A549 treated with RU486 at 1 μM for 4 hours (cell line): ENCODE results near the gene CLN5. TPM values are rescaled to one million over a fixed set of nuclear protein-coding genes. Genes with fewer than 3 reads are reported as not detected.

Experiments
- total RNA-seq: library from RNA; stranded (reverse); fragments of 200-300 nt; extraction: Qiagen RNA extraction; gene quantifications from 5 replicates; pipeline ENCODE4 v1.2.3, GENCODE V29; 2022; ENCODE audit warnings: low read depth

Gene CLN5
- 6.4 to 10.3 TPM (median 8.7 TPM) in 5 replicates for total RNA-seq

GRCh38 chr13:76991796-76992547 lies at the start of gene CLN5:
TSS of gene CLN5 (plus strand) at chr13:76992081. CDS start at chr13:76992099, 18 bp downstream.

GRCh38 chr13:76948149-76948548 lies 43.7 kb upstream of the CLN5 start, which contains the start of gene ACOD1:
TSS of gene ACOD1 (plus strand) at chr13:76948511. CDS start at chr13:76948559, 48 bp downstream.

GRCh38 chr13:77026861-77027621 lies 35.2 kb downstream of the CLN5 start, which contains the start of gene FBXL3:
TSS of gene FBXL3 (minus strand) at chr13:77027159. CDS start at chr13:77021860, 5,299 bp downstream.

Other genes with a start within 250 kb of the CLN5 start
- gene KCTD12, start 105.7 kb upstream of the CLN5 start, total RNA-seq = 1.0 to 2.4 TPM (median 2.0 TPM) in 5 replicates
- not detected in 5 replicates for gene ACOD1, start 43.6 kb upstream of the CLN5 start, total RNA-seq
- 10.8 to 18.2 TPM (median 17.5 TPM) in 5 replicates for gene FBXL3, start 35.1 kb downstream of the CLN5 start, total RNA-seq